ENCODE results near the gene GTF3C5. TPM values are rescaled to one million over a fixed set of nuclear protein-coding genes. Genes with fewer than 3 reads are reported as not detected.
"Not testable (repeated sequence)": the region's sequence is repeated elsewhere in the genome, so short reads cannot be mapped to it uniquely, and the experiment has no call there.

Gene GTF3C5
- total RNA-seq, 2 experiments from 2014 or later = 49.0 to 52.4 TPM

DNA sequence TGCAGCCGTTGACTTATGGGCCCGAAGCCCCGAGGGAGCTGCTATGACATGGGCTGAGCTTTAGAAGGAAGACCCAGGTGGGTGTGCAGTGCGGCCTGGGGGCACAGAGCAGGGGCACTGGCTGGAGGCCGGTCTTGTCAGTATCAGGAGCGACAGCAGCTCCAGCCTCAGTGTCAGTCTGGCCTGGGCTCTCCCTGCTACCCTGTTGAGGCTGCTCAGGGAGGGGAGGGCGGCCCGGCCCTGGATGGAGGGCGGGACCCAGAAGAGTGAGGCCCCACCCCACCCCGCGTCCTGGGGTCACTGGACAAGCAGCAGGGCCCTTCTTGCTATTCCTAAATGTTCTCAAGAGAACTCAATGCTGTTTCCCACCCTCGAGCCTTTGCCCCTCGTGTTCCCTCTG, 34.3 kb upstream of the GTF3C5 start:
- CTCF ChIA-PET = no interaction called here
- Mint-ChIP-seq H3K36me3 (ENCODE audit: low read depth) (no peaks in the 10 kb centered on the region), H3K27me3 (peaks cover 55% of the 10 kb centered on the region), H3K9me3 (no peaks in the 10 kb centered on the region), H3K4me1 (ENCODE audit: low read depth) (no peaks in the 10 kb centered on the region), H3K4me3 (no peak overlapping the region), H3K27ac (no peak overlapping the region)
- Histone ChIP-seq H3K4me1 (ENCODE audit: insufficient read depth, low read length) (peaks cover 7% of the 10 kb centered on the region), H3K9me3 (ENCODE audit: control insufficient read depth in 1 of 2, insufficient read depth in 1 of 2, low read length in 2 of 2) (peaks cover 0 to 7% of the 10 kb centered on the region in 2 experiments), H3K36me3 (ENCODE audit: insufficient read depth, low read length) (no peaks in the 10 kb centered on the region), H3K4me3 (ENCODE audit: low read length) (no peak overlapping the region), H3K27me3 (ENCODE audit: control insufficient read depth in 1 of 2, insufficient read depth in 2 of 2, low read length in 2 of 2) (peaks cover 25% of the 10 kb centered on the region in 2 experiments), H3K27ac (ENCODE audit: low read depth in 1 of 2, low read length in 2 of 2) (no peak overlapping the region)
- intact Hi-C loops (cut with DNase I, micrococcal nuclease) = no loop called here
- TF ChIP-seq CTCF (IDR thresholded peaks at IDR 0.05) = no peak
- POLR2A ChIA-PET = no interaction called here
- DNase-seq = no peak
- ATAC-seq (ENCODE audit: poor library complexity) = no peak

- ChIA-PET POLR2A (no interaction called here), CTCF (no interaction called here)
- ATAC-seq (ENCODE audit: poor library complexity) (no peak), DNase-seq (no peak)
- Mint-ChIP-seq H3K27ac (no peak overlapping the region), H3K4me1 (ENCODE audit: low read depth) (no peaks in the 10 kb centered on the region), H3K27me3 (peaks cover 50% of the 10 kb centered on the region), H3K4me3 (no peak overlapping the region), H3K9me3 (no peaks in the 10 kb centered on the region), H3K36me3 (ENCODE audit: low read depth) (no peaks in the 10 kb centered on the region)
- no peak for TF ChIP-seq CTCF (IDR thresholded peaks at IDR 0.05)
- H3K9me3 ChIP-seq (ENCODE audit: control insufficient read depth in 1 of 2, insufficient read depth in 1 of 2, low read length in 2 of 2) = peaks cover 0 to 7% of the 10 kb centered on the region in 2 experiments
- H3K36me3 ChIP-seq (ENCODE audit: insufficient read depth, low read length) = no peaks in the 10 kb centered on the region
- intact Hi-C loops (cut with DNase I, micrococcal nuclease) = no loop called here
- peaks cover 7% of the 10 kb centered on the region for H3K4me1 ChIP-seq (ENCODE audit: insufficient read depth, low read length)
- H3K27me3 ChIP-seq (ENCODE audit: control insufficient read depth in 1 of 2, insufficient read depth in 2 of 2, low read length in 2 of 2) = peaks cover 22 to 31% of the 10 kb centered on the region in 2 experiments
- no peak overlapping the region for H3K4me3 ChIP-seq (ENCODE audit: low read length)
- H3K27ac ChIP-seq (ENCODE audit: low read depth in 1 of 2, low read length in 2 of 2) = no peak overlapping the region
These were observed 33.2 kb upstream of the GTF3C5 start for GRCh38 chr9:132997591-132997990.

DNA sequence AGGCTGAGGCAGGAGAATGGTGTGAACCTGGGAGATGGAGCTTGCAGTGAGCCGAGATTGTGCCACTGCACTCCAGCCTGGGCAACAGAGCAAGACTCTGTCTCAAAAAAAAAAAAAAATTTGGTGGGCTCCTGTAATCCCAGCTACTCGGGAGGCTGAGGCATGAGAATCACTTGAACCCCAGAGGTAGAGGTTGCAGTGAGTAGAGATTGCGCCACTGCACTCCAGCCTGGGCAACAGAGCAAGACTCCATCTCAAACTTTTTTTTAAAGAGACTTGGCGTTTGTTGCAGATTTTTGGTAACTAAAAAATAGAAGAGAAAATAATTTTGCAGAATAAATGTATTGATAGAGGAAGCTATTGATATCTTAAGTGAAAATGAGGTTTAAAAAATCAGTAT, 32.6 kb upstream of the GTF3C5 start:
- CTCF ChIA-PET; H3K27ac Mint-ChIP-seq; intact Hi-C loops (cut with DNase I, micrococcal nuclease); H3K36me3 Mint-ChIP-seq (ENCODE audit: low read depth); H3K4me1 Mint-ChIP-seq (ENCODE audit: low read depth); H3K4me3 ChIP-seq (ENCODE audit: low read length); H3K27ac ChIP-seq (ENCODE audit: low read depth in 1 of 2, low read length in 2 of 2); H3K4me3 Mint-ChIP-seq; POLR2A ChIA-PET; DNase-seq; ATAC-seq (ENCODE audit: poor library complexity); H3K36me3 ChIP-seq (ENCODE audit: insufficient read depth, low read length); H3K4me1 ChIP-seq (ENCODE audit: insufficient read depth, low read length); H3K9me3 Mint-ChIP-seq; H3K9me3 ChIP-seq (ENCODE audit: control insufficient read depth in 1 of 2, insufficient read depth in 1 of 2, low read length in 2 of 2): not testable (repeated sequence)
- H3K27me3 ChIP-seq (ENCODE audit: control insufficient read depth in 1 of 2, insufficient read depth in 2 of 2, low read length in 2 of 2) = peaks cover 20 to 37% of the 10 kb centered on the region in 2 experiments
- peaks cover 48% of the 10 kb centered on the region for H3K27me3 Mint-ChIP-seq

GRCh38 chr9:132998831-132999635, 31.8 kb upstream of the GTF3C5 start:
- intact Hi-C loops (cut with DNase I, micrococcal nuclease) = no loop called here
- no peaks in the 10 kb centered on the region for H3K36me3 ChIP-seq (ENCODE audit: insufficient read depth, low read length)
- Mint-ChIP-seq H3K4me3 (no peak overlapping the region), H3K9me3 (no peaks in the 10 kb centered on the region), H3K27ac (no peak overlapping the region), H3K36me3 (ENCODE audit: low read depth) (no peaks in the 10 kb centered on the region), H3K4me1 (ENCODE audit: low read depth) (no peaks in the 10 kb centered on the region), H3K27me3 (peaks cover 56% of the 10 kb centered on the region)
- H3K9me3 ChIP-seq (ENCODE audit: control insufficient read depth in 1 of 2, insufficient read depth in 1 of 2, low read length in 2 of 2) = peaks cover 0 to 14% of the 10 kb centered on the region in 2 experiments
- no peak overlapping the region for H3K27ac ChIP-seq (ENCODE audit: low read depth in 1 of 2, low read length in 2 of 2)
- no peak for TF ChIP-seq CTCF (IDR thresholded peaks at IDR 0.05)
- ChIA-PET CTCF (no interaction called here), POLR2A (no interaction called here)
- no peak overlapping the region for H3K4me3 ChIP-seq (ENCODE audit: low read length)
- DNase-seq = no peak
- H3K27me3 ChIP-seq (ENCODE audit: control insufficient read depth in 1 of 2, insufficient read depth in 2 of 2, low read length in 2 of 2) = peaks cover 28 to 39% of the 10 kb centered on the region in 2 experiments
- H3K4me1 ChIP-seq (ENCODE audit: insufficient read depth, low read length) = peaks cover 7% of the 10 kb centered on the region
- no peak for ATAC-seq (ENCODE audit: poor library complexity)
